Measurements from ENCODE around the gene CLEC4E. TPM values are rescaled to one million over a fixed set of nuclear protein-coding genes. Genes with fewer than 3 reads are reported as not detected.

CLEC4E gene, protein sequence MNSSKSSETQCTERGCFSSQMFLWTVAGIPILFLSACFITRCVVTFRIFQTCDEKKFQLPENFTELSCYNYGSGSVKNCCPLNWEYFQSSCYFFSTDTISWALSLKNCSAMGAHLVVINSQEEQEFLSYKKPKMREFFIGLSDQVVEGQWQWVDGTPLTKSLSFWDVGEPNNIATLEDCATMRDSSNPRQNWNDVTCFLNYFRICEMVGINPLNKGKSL
- total RNA-seq (2022; extraction: Qiagen RNA extraction), result 0.12 to 0.41 TPM (median 0.28 TPM) in 5 replicates

GRCh38 chr12:8540831-8541230 lies at the start of gene CLEC4E:
Gene CLEC4E, minus strand, starts transcription at chr12:8540905. Its CDS starts 108 bp downstream, at chr12:8540797.

GRCh38 chr12:8513256-8513655 lies 27.4 kb downstream of the CLEC4E start, which contains the start of gene CLEC4D:
Gene CLEC4D, plus strand, starts transcription at chr12:8513503. Its CDS starts 230 bp downstream, at chr12:8513733.

Other genes starting within 250 kb of the CLEC4E start
- gene CLEC6A, start 84.9 kb downstream of the CLEC4E start, total RNA-seq (2022; extraction: Qiagen RNA extraction), result not detected in 5 replicates
- gene CLEC4D, start 27.4 kb downstream of the CLEC4E start, total RNA-seq (2022; extraction: Qiagen RNA extraction), result not detected in 5 replicates
- 0.13 to 0.21 TPM (median 0.16 TPM) in 5 replicates for gene AICDA, start 72.0 kb upstream of the CLEC4E start, total RNA-seq (2022; extraction: Qiagen RNA extraction)
- 0.12 to 0.37 TPM (median 0.23 TPM) in 5 replicates for gene MFAP5, start 121.9 kb upstream of the CLEC4E start, total RNA-seq (2022; extraction: Qiagen RNA extraction)
- gene RIMKLB, start 157.1 kb upstream of the CLEC4E start, total RNA-seq (2022; extraction: Qiagen RNA extraction), result 18.0 to 23.7 TPM (median 20.9 TPM) in 5 replicates

Data from A549 treated with dexamethasone at 1 μM for 4 hours (cell line).